Transverse colon (tissue), 4 donors: ENCODE data around the gene GPLD1. TPM values are rescaled to one million over a fixed set of nuclear protein-coding genes. Genes with fewer than 3 reads are reported as not detected.

ENCODE experiments used
- DNase-seq: peaks from one replicate; pipeline ENCODE4 v3.0.0-alpha.2; 2019
- H3K27ac ChIP-seq, 4 donors: fragments of 200-600 bp; sonication (generic); 2 replicates each; pipeline ENCODE4 v1.5.1; 2016 to 2018; ENCODE audit warnings: inconsistent platforms in 4 of 4
- H3K27me3 ChIP-seq: fragments of 200-600 bp; sonication (generic); 2 replicates; pipeline ENCODE4 v1.5.1; 2017; ENCODE audit warnings: inconsistent platforms
- H3K36me3 ChIP-seq, 4 donors: fragments of 200-600 bp; sonication (generic); 2 replicates each; pipeline ENCODE4 v1.5.1; 2017 to 2019; ENCODE audit warnings: inconsistent platforms in 4 of 4
- H3K4me1 ChIP-seq, 4 donors: fragments of 200-600 bp; sonication (generic); 2 replicates each; pipeline ENCODE4 v1.5.1; 2017 to 2020; ENCODE audit warnings: inconsistent platforms in 4 of 4
- H3K4me3 ChIP-seq, 4 donors: fragments of 200-600 bp; sonication (generic); 1 replicate in 1 of 4; 2 replicates in 3 of 4; pipeline versions ENCODE4 v1.5.1 to v1.6.1; 2017 to 2019; ENCODE audit warnings: inconsistent platforms in 4 of 4
- H3K9me3 ChIP-seq, 2 donors: fragments of 200-600 bp; sonication (generic); 2 replicates each; pipeline ENCODE4 v1.5.1; 2017 to 2019; ENCODE audit warnings: inconsistent platforms in 2 of 2
- CTCF ChIP-seq, 5 experiments: fragments of 200-600 bp in 3 of 5; fragments of 450-650 bp in 2 of 5; sonication (generic) in 3 of 5; IDR thresholded peaks; 1 replicate in 2 of 5; 2 replicates in 3 of 5; pipeline ENCODE4 v1.5.1; 2016 to 2017; ENCODE audit warnings: antibody characterized with exemption in 5 of 5, inconsistent platforms in 3 of 5, mild to moderate bottlenecking in 2 of 5, moderate library complexity in 1 of 5
- EP300 ChIP-seq: sonication (generic); formaldehyde crosslinking; IDR thresholded peaks from one replicate; pipeline ENCODE4 v1.6.1; 2017; ENCODE audit warnings: antibody characterized with exemption, low read depth
- POLR2A ChIP-seq: fragments of 450-650 bp; IDR thresholded peaks from one replicate; pipeline ENCODE4 v1.6.1; 2016; ENCODE audit warnings: antibody characterized with exemption, mild to moderate bottlenecking, moderate library complexity
- POLR2AphosphoS5 ChIP-seq, 3 donors: sonication (generic); formaldehyde crosslinking; IDR thresholded peaks; one replicate each; pipeline ENCODE4 v1.6.1; 2016; ENCODE audit warnings: antibody characterized with exemption in 3 of 3
- WGBS, 2 donors: methylation state at CpG; one replicate each; pipeline ENCODE4 v1.1.5; 2018; ENCODE audit warnings: low coverage in 1 of 2; 5-methylcytosine and 5-hydroxymethylcytosine counted together
- in situ Hi-C, 4 donors: fragments of 200-750 bp; cut with MboI; loops; one replicate each; pipeline versions ENCODE4 v1.15.0 to v1.15.1; 2017; ENCODE audit warnings: low sequenced_read_pairs in 3 of 4, low pct_ligation_motif_present in 1 of 4, low pct_unique_long_range_greater_than_20kb in 1 of 4
- intact Hi-C: fragments of 100-400 bp; cut with DNase I; formaldehyde crosslinking; loops from one replicate; pipeline ENCODE4 v1.15.1; 2023; ENCODE audit warnings: low total_unique reads
- total RNA-seq, 4 donors: library from RNA; depleted of rRNA; stranded (reverse); fragments of >200 nt; gene quantifications; one replicate each; pipeline ENCODE4 v1.1.0, GENCODE V29; 2016

GPLD1 gene
- total RNA-seq, 4 donors from 2014 or later = 0.96 to 5.2 (median 1.4) TPM

GRCh38 chr6:24472181-24472580 lies 17.2 kb downstream of the GPLD1 start:
- Histone ChIP-seq H3K9me3 (no peaks in the 10 kb centered on the region), H3K4me3 (no peak overlapping the region), H3K27ac (no peak overlapping the region), H3K27me3 (no peaks in the 10 kb centered on the region), H3K36me3 (no peaks in the 10 kb centered on the region), H3K4me1 (no peaks in the 10 kb centered on the region)
- no peak for DNase-seq
- in situ Hi-C loops (no loop called here), intact Hi-C loops (no loop called here)
- TF ChIP-seq CTCF (IDR thresholded peaks at IDR 0.05) = no peak
- TF ChIP-seq POLR2A = no peak
- TF ChIP-seq EP300 = no peak

GRCh38 chr6:24469811-24470210 lies 19.6 kb downstream of the GPLD1 start:
- no peak for DNase-seq
- in situ Hi-C loops = no loop called here
- Histone ChIP-seq H3K4me3 (no peak overlapping the region), H3K27me3 (no peaks in the 10 kb centered on the region), H3K4me1 (no peaks in the 10 kb centered on the region), H3K9me3 (no peaks in the 10 kb centered on the region), H3K27ac (no peak overlapping the region), H3K36me3 (no peaks in the 10 kb centered on the region)
- 76 to 82% methylated on average over 7 of the region's 7 CpGs for WGBS, 2 donors
- no peak for TF ChIP-seq POLR2A
- TF ChIP-seq POLR2AphosphoS5 (IDR thresholded peaks at IDR 0.05) = no peak
- TF ChIP-seq CTCF (IDR thresholded peaks at IDR 0.05) = no peak
- no peak for TF ChIP-seq EP300
- intact Hi-C loops = no loop called here

- Histone ChIP-seq H3K4me1 (no peaks in the 10 kb centered on the region), H3K27ac (no peak overlapping the region), H3K27me3 (no peaks in the 10 kb centered on the region), H3K36me3 (no peaks in the 10 kb centered on the region), H3K9me3 (no peaks in the 10 kb centered on the region), H3K4me3 (no peak overlapping the region)
- intact Hi-C loops (no loop called here), in situ Hi-C loops (no loop called here)
- DNase-seq = no peak
- WGBS, 2 donors = 83 to 86% methylated on average over 4 to 11 of the region's 11 CpGs
- TF ChIP-seq POLR2A (no peak), EP300 (no peak), CTCF (IDR thresholded peaks at IDR 0.05) (no peak), POLR2AphosphoS5 (IDR thresholded peaks at IDR 0.05) (no peak)
Measured at GRCh38 chr6:24464253-24465038, 24.9 kb downstream of the GPLD1 start.

GRCh38 chr6:24460966-24461365 lies 28.4 kb downstream of the GPLD1 start:
- no peaks in the 10 kb centered on the region for H3K9me3 ChIP-seq
- TF ChIP-seq POLR2A = no peak
- TF ChIP-seq CTCF (IDR thresholded peaks at IDR 0.05) = no peak
- TF ChIP-seq POLR2AphosphoS5 (IDR thresholded peaks at IDR 0.05) = no peak
- no peak for TF ChIP-seq EP300
- no peaks in the 10 kb centered on the region for H3K4me1 ChIP-seq
- H3K36me3 ChIP-seq = no peaks in the 10 kb centered on the region
- WGBS, 2 donors = 92 to 93% methylated on average over 2 to 4 of the region's 4 CpGs
- no peak for DNase-seq
- intact Hi-C loops = no loop called here
- H3K27me3 ChIP-seq = no peaks in the 10 kb centered on the region
- H3K27ac ChIP-seq = no peak overlapping the region
- in situ Hi-C loops = no loop called here
- no peak overlapping the region for H3K4me3 ChIP-seq
